ENCODE data around the gene BAX.

BAX gene

GRCh38 chr19:48975947-48976847, 21.5 kb downstream of the BAX start:
- DNase-seq (ENCODE audit: low read depth): no peak
- no peak overlapping the region for H3K4me3 ChIP-seq (ENCODE audit: low read length)
- no peak for TF ChIP-seq CTCF (conservative IDR thresholded peaks at IDR 0.05; ENCODE audit: low read depth, low read length)

GRCh38 chr19:48977061-48977460, 22.4 kb downstream of the BAX start:
- H3K4me3 ChIP-seq (ENCODE audit: low read length): no peak overlapping the region
- no peak for DNase-seq (ENCODE audit: low read depth)
- TF ChIP-seq CTCF (conservative IDR thresholded peaks at IDR 0.05; ENCODE audit: low read depth, low read length): no peak

GRCh38 chr19:48982280-48982679, 27.6 kb downstream of the BAX start:
- no peak overlapping the region for H3K4me3 ChIP-seq (ENCODE audit: low read length)
- TF ChIP-seq CTCF (conservative IDR thresholded peaks at IDR 0.05; ENCODE audit: low read depth, low read length): no peak
- no peak for DNase-seq (ENCODE audit: low read depth)

- H3K4me3 ChIP-seq (ENCODE audit: low read length): no peak overlapping the region
- TF ChIP-seq CTCF (conservative IDR thresholded peaks at IDR 0.05; ENCODE audit: low read depth, low read length): no peak
- DNase-seq (ENCODE audit: low read depth): no peak
Observed at GRCh38 chr19:48985711-48986110, 31.0 kb downstream of the BAX start.

GRCh38 chr19:48986211-48986610, 31.5 kb downstream of the BAX start:
- no peak for TF ChIP-seq CTCF (conservative IDR thresholded peaks at IDR 0.05; ENCODE audit: low read depth, low read length)
- DNase-seq (ENCODE audit: low read depth): no peak

GRCh38 chr19:48987323-48987722, 32.6 kb downstream of the BAX start:
- TF ChIP-seq CTCF (conservative IDR thresholded peaks at IDR 0.05; ENCODE audit: low read depth, low read length): peak; percentile 7
- no peak for DNase-seq (ENCODE audit: low read depth)
- H3K4me3 ChIP-seq (ENCODE audit: low read length): no peak overlapping the region

More at GRCh38 chr19:48986211-48986610, 31.5 kb downstream of the BAX start:
- no peak overlapping the region for H3K4me3 ChIP-seq (ENCODE audit: low read length)

GRCh38 chr19:48988286-48988685, 33.6 kb downstream of the BAX start:
- no peak for TF ChIP-seq CTCF (conservative IDR thresholded peaks at IDR 0.05; ENCODE audit: low read depth, low read length)
- DNase-seq (ENCODE audit: low read depth): no peak
- H3K4me3 ChIP-seq (ENCODE audit: low read length): no peak overlapping the region

Data from retinal pigment epithelial cell (primary cell).